Measurements from ENCODE around the gene DYNLT2B.
"Not testable (repeated sequence)": the region's sequence is repeated elsewhere in the genome, so short reads cannot be mapped to it uniquely, and the experiment has no call there.

The DYNLT2B gene

GRCh38 chr3:196323691-196324090 lies 5.7 kb upstream of the DYNLT2B start:
- DNase-seq, result no peak

GRCh38 chr3:196323016-196323415 lies 5.0 kb upstream of the DYNLT2B start:
- DNase-seq, result no peak

GRCh38 chr3:196321162-196321561 lies 3.1 kb upstream of the DYNLT2B start:
- no peak for DNase-seq

- no peak for DNase-seq
These were observed 2.1 kb upstream of the DYNLT2B start for GRCh38 chr3:196320137-196320536.

GRCh38 chr3:196316799-196317686 lies 997 bp downstream of the DYNLT2B start:
- DNase-seq, result not testable (repeated sequence)

GRCh38 chr3:196315821-196316220 lies 2.2 kb downstream of the DYNLT2B start:
- no peak for DNase-seq

- DNase-seq, result no peak
These were observed 3.4 kb downstream of the DYNLT2B start for GRCh38 chr3:196314597-196314996.

- not testable (repeated sequence) for DNase-seq
These were observed 4.0 kb downstream of the DYNLT2B start for GRCh38 chr3:196314086-196314485.

- not testable (repeated sequence) for DNase-seq
These were observed 15.1 kb downstream of the DYNLT2B start for GRCh38 chr3:196302960-196303359.

- DNase-seq, result not testable (repeated sequence)
These were observed 15.5 kb downstream of the DYNLT2B start for GRCh38 chr3:196302551-196302950.

GRCh38 chr3:196298521-196298920 lies 19.5 kb downstream of the DYNLT2B start:
- DNase-seq, result no peak

- DNase-seq, result no peak
These were observed 25.6 kb downstream of the DYNLT2B start for GRCh38 chr3:196292286-196292923.

GRCh38 chr3:196288141-196288460 lies 29.9 kb downstream of the DYNLT2B start:
- DNase-seq, result no peak

- peak; percentile 84 for DNase-seq
These were observed 30.4 kb downstream of the DYNLT2B start, which contains the start of gene PCYT1A for GRCh38 chr3:196287440-196288140. Gene PCYT1A (minus strand): TSS chr3:196287726. CDS start chr3:196270531, 17,195 bp downstream.

GRCh38 chr3:196287090-196287439 lies 31.0 kb downstream of the DYNLT2B start:
- DNase-seq, result peak; percentile 28

- no peak for DNase-seq
These were observed 33.6 kb downstream of the DYNLT2B start for GRCh38 chr3:196284396-196284795.

- DNase-seq, result no peak
These were observed 36.1 kb downstream of the DYNLT2B start for GRCh38 chr3:196281962-196282361.

- no peak for DNase-seq
These were observed 37.2 kb downstream of the DYNLT2B start for GRCh38 chr3:196280689-196281440.

GRCh38 chr3:196275126-196275525 lies 42.9 kb downstream of the DYNLT2B start:
- DNase-seq, result no peak

- peak; percentile 71 for DNase-seq
These were observed 43.5 kb downstream of the DYNLT2B start for GRCh38 chr3:196274585-196274984.

GRCh38 chr3:196273655-196274054 lies 44.4 kb downstream of the DYNLT2B start:
- peak; percentile 11 for DNase-seq

GRCh38 chr3:196272826-196273225 lies 45.2 kb downstream of the DYNLT2B start:
- no peak for DNase-seq

- DNase-seq, result no peak
These were observed 47.5 kb downstream of the DYNLT2B start for GRCh38 chr3:196270499-196270898.
